ENCODE results near the gene TOPAZ1. TPM values are rescaled to one million over a fixed set of nuclear protein-coding genes. Genes with fewer than 3 reads are reported as not detected.

The TOPAZ1 gene
- total and polyA plus RNA-seq, 9 of the 15 experiments (the other 6 are each of a cell fraction or from before 2014, with no cell fraction given), result 0.01 TPM; not detected in 8

GRCh38 chr3:44355362-44356033 lies 113.8 kb downstream of the TOPAZ1 start (continued):
- TF ChIP-seq POLR2AphosphoS5 (IDR thresholded peaks at IDR 0.05; ENCODE audit: control insufficient read depth, insufficient read depth, low read depth, low read length), result 0 out of 2 replicates have a peak, but pooled peaks have one; percentile 24
- no peak for TF ChIP-seq THRB (CRISPR knock-in tag; conservative IDR thresholded peaks at IDR 0.05)
- TF ChIP-seq FOS (IDR thresholded peaks at IDR 0.05; ENCODE audit: extremely low read depth, insufficient read length), result peak; percentile 34
- no peak for TF ChIP-seq NRF1 (conservative IDR thresholded peaks at IDR 0.05 in 1 of 2, IDR thresholded peaks at IDR 0.05 in 1 of 2)
- TF ChIP-seq PRDM10 (IDR thresholded peaks at IDR 0.05; ENCODE audit: partially characterized antibody), result peak; percentile 28
- TF ChIP-seq ARID2 (IDR thresholded peaks at IDR 0.05), result no peak
- TF ChIP-seq ZBTB43 (CRISPR knock-in tag; IDR thresholded peaks at IDR 0.05), result no peak
- no peak for TF ChIP-seq ZNF778 (CRISPR knock-in tag; IDR thresholded peaks at IDR 0.05)
- peak; percentile 37; the same call in 1 of the 2 replicates for TF ChIP-seq ZNF584 (CRISPR knock-in tag; IDR thresholded peaks at IDR 0.05; ENCODE audit: low read depth)
- no peak for TF ChIP-seq ZNF3 (CRISPR knock-in tag; IDR thresholded peaks at IDR 0.05)
- no peak for TF ChIP-seq CEBPZ (IDR thresholded peaks at IDR 0.05; ENCODE audit: borderline replicate concordance, low read depth, low read length)
- TF ChIP-seq ZNF431 (CRISPR knock-in tag; IDR thresholded peaks at IDR 0.05), result no peak; the same call in 1 of the 2 replicates
- no peak for TF ChIP-seq ARID3B (CRISPR knock-in tag; IDR thresholded peaks at IDR 0.05; ENCODE audit: borderline replicate concordance)
- no peak for TF ChIP-seq ZNF75A (CRISPR knock-in tag; IDR thresholded peaks at IDR 0.05)
- TF ChIP-seq IFI16 (CRISPR knock-in tag; IDR thresholded peaks at IDR 0.05), result no peak

All from K562 (cell line).